GM13977 (cell line): ENCODE data around the gene RNASE3.
A peak's percentile ranks its signal among the peaks of the same experiment; 100 is the strongest.

Source experiments
- DNase-seq: peaks from one replicate; pipeline ENCODE4 v3.0.0; 2012; ENCODE audit warnings: low spot score
- in situ Hi-C: fragments of 300-500 bp; cut with MboI; formaldehyde crosslinking; loops from one replicate; pipeline ENCODE4 v1.12.0; 2022; ENCODE audit warnings: low sequenced_read_pairs, low pct_unique_long_range_greater_than_20kb, mixed read lengths, inconsistent platforms; ENCODE audit not compliant: unreplicated experiment
- TF ChIP-seq, protein P1 (sequence below): IDR thresholded peaks from 2 replicates; pipeline ENCODE4 v1.5.1; 2012; ENCODE audit warnings: mild to moderate bottlenecking, control low read depth; ENCODE audit not compliant: insufficient read depth; ENCODE audit errors: extremely low read depth, missing control alignments

RNASE3 gene

DNA sequence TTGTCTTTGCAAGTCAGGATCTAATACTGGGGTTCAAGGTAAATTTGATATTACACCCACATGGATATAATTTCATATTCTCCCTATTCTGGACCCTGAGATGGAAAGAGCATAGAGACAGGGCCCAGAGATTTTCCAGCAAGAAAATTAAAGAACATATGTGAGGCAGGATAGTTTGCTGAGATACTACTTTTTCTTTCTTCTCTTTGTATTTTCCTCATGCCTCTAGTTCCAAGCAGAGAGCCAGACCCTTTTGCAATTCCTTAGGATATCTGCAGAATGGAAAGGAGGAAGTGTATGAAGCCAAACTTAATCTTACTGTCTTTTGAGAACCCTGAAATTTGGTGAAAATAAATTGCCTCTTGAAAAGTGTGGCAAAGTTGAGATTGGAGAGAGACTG is 34.0 kb upstream of the RNASE3 start:
- in situ Hi-C loops: loop anchor here (5.0 to 25.0 kb wide), 2 partner anchors 95 to 165 kb away; partner anchors contain the start of gene EDDM3B
- TF ChIP-seq, protein P1, sequence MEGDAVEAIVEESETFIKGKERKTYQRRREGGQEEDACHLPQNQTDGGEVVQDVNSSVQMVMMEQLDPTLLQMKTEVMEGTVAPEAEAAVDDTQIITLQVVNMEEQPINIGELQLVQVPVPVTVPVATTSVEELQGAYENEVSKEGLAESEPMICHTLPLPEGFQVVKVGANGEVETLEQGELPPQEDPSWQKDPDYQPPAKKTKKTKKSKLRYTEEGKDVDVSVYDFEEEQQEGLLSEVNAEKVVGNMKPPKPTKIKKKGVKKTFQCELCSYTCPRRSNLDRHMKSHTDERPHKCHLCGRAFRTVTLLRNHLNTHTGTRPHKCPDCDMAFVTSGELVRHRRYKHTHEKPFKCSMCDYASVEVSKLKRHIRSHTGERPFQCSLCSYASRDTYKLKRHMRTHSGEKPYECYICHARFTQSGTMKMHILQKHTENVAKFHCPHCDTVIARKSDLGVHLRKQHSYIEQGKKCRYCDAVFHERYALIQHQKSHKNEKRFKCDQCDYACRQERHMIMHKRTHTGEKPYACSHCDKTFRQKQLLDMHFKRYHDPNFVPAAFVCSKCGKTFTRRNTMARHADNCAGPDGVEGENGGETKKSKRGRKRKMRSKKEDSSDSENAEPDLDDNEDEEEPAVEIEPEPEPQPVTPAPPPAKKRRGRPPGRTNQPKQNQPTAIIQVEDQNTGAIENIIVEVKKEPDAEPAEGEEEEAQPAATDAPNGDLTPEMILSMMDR: no peak
- DNase-seq: no peak

DNA sequence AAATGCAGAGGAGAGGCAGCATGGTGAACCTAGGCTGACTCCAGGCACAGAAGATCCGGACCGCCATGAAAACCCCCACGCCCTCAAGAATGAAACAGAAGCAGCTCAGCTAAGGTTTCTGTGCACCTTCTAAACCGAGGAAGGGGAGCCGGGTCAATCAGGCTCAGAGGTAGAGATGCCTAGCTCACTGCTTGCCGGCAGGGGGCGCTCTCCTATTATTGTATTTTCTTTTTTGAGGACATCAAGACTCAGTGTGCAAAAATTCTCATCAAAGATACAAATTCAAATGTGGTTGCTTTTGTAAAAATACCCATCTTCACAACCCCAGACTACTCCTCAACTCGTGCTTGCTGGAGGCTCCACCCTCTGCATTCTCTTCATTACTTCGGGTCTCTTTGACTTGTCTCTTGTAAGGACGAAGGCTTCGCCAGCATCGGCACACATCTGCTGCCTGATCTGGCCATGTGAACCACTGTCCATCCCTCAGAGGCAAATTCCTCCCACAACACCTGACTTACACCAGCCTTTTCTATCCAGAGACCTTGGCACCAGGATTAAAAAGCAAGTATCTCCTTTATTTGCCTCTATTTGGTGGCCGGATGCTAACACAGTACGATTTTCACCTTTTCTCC is 33.4 kb upstream of the RNASE3 start:
- peak; percentile 52 for DNase-seq
- in situ Hi-C loops: loop anchor here (5.0 to 25.0 kb wide), 2 partner anchors 95 to 165 kb away; partner anchors contain the start of gene EDDM3B
- TF ChIP-seq, protein P1: peak; percentile 69

DNA sequence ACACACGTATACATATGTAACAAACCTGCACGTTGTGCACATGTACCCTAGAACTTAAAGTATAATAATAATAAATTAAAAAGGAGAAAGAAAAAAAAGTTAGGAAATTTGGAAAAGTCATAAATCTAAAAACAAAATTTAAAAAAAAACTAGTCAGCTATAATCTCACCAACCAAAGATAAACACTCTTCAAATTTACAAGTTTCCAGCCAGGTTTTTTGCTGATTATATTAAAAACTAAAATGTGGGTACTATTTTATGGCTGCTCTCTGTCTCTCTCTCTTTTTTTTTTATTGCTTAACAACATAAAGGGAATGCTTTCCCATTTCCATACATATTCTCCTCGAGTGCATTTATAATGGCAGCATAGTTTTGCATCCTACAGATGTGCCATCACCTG is 25.0 kb upstream of the RNASE3 start:
- in situ Hi-C loops: loop anchor here (25.0 kb wide), 1 partner anchor 104 kb away; the partner anchor contains the start of gene EDDM3B
- TF ChIP-seq, protein P1: no peak

DNA sequence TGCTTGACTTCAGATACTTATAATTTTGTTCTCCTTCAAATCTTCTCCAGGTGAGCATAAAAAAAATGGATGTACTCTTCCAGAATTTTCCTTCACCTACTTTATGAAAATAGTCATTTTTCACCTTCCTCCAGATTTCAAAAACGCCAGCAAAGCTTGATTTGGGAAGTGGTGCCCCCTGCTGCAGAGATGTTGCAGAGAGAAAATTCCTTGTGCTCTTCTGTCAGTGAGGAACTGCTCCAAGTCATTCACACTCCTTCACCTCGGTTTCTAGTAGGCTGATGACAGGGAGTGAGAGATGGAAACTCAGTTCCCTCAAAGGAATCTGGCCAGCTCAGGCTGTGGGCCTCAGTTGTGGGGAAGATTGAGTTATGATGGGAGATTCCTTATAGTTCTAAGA is 24.2 kb upstream of the RNASE3 start:
- TF ChIP-seq, protein P1: peak; percentile 34
- in situ Hi-C loops: loop anchor here (25.0 kb wide), 1 partner anchor 105 kb away; the partner anchor contains the start of gene EDDM3B
- no peak for DNase-seq

More for the DNA sequence above, 25.0 kb upstream of the RNASE3 start:
- no peak for DNase-seq

DNA sequence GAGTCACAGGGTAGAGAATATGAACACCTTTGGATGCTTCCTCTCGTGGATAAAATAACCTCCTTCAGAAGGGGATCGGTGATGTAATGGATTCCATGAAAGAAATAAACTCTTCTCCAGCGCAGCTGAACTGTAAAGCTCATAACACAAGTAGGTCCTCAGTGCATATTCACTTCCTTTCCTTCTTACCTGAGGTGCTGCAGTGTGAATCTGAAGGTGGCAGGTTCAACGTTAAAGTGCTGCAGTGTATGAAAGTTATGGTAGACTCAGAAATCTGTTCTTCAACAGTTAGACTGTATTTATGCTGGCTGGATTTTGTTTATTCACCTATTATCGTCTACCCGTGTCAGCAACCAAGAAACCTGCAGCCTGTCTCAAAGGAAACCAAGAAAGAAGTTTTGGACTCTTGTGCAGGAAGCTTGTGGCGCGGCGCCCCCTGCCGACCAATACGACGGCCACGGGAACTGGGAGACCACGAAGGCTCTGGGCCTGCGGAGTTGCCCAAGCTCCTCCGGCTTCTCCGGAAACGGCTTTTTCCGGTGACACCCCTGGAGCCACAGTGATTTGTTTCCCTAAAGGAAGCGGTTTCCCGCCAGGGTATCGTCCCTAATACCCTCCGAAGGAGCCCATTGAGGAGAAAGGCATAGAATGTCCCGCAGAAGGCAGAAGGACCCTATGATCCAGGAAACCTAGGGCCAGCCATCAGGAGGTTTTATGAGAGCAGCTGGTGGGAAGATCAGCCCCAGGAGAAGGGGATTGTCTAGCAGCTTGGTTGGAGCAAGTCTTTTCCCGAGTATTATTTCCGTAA is 17.6 kb upstream of the RNASE3 start:
- peak; percentile 49 for DNase-seq

DNA sequence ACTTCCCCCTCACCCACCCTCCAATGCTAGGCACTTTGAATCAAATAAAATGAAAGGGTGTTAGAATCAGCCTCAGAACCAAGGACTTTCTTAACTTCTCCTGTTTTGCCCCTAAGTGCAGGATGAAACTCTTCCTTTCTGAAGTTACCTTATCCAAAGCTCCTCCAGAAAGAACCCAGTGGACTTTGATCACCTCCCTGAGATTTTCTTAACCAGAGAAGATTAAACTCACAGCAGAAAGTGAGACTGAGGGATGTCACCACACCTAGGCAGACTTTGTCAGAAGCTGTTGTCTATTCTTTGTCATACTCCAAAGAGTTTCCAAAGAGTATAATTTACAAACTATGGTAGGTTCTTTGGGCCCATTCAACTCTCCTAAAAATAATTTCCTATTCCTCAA is 14.2 kb upstream of the RNASE3 start:
- DNase-seq: no peak
- TF ChIP-seq, protein P1: no peak
- in situ Hi-C loops: no loop called here

More for the DNA sequence above, 17.6 kb upstream of the RNASE3 start:
- TF ChIP-seq, protein P1: peak; percentile 87
- in situ Hi-C loops: loop anchor here (25.0 kb wide), 1 partner anchor 111 kb away; the partner anchor contains the start of gene EDDM3B
